Tibial nerve (tissue), 4 donors: ENCODE data around the gene DISC1. TPM values are rescaled to one million over a fixed set of nuclear protein-coding genes. Genes with fewer than 3 reads are reported as not detected.

Experiments
- DNase-seq, 2 donors: peaks; one replicate each; pipeline ENCODE4 v3.0.0-alpha.2; 2019; ENCODE audit warnings: low spot score in 2 of 2
- H3K27ac ChIP-seq, 4 donors: fragments of 200-600 bp; sonication (generic) in 3 of 4; one replicate each; pipeline ENCODE4 v1.5.1; 2017 to 2019; ENCODE audit warnings: mild to moderate bottlenecking in 1 of 4
- H3K27me3 ChIP-seq, 2 donors: fragments of 200-600 bp; sonication (generic) in 1 of 2; one replicate each; pipeline versions ENCODE4 v1.5.1 to v1.6.0; 2017 to 2019
- H3K36me3 ChIP-seq, 3 donors: fragments of 200-600 bp; sonication (generic); one replicate each; pipeline ENCODE4 v1.5.1; 2018 to 2019
- H3K4me1 ChIP-seq, 4 donors: fragments of 200-600 bp; sonication (generic) in 3 of 4; one replicate each; pipeline ENCODE4 v1.5.1; 2017 to 2019
- H3K4me3 ChIP-seq, 4 donors: fragments of 200-600 bp; sonication (generic) in 3 of 4; one replicate each; pipeline ENCODE4 v1.5.1; 2017 to 2019; ENCODE audit warnings: mild to moderate bottlenecking in 1 of 4, moderate library complexity in 1 of 4
- H3K9me3 ChIP-seq, 4 donors: fragments of 200-600 bp; sonication (generic) in 3 of 4; one replicate each; pipeline ENCODE4 v1.5.1; 2017 to 2019
- CTCF ChIP-seq, 5 experiments: fragments of 200-600 bp in 3 of 5; fragments of 450-650 bp in 2 of 5; sonication (generic) in 3 of 5; IDR thresholded peaks; one replicate each; pipeline ENCODE4 v1.5.1; 2016 to 2019; ENCODE audit warnings: antibody characterized with exemption in 5 of 5, mild to moderate bottlenecking in 3 of 5, moderate library complexity in 2 of 5
- EP300 ChIP-seq, 2 donors: sonication (generic); formaldehyde crosslinking; IDR thresholded peaks; one replicate each; pipeline ENCODE4 v1.6.1; 2017; ENCODE audit warnings: antibody characterized with exemption in 2 of 2, mild to moderate bottlenecking in 1 of 2
- POLR2A ChIP-seq, 2 donors: fragments of 450-650 bp; IDR thresholded peaks; one replicate each; pipeline ENCODE4 v1.6.1; 2017; ENCODE audit warnings: antibody characterized with exemption in 2 of 2, mild to moderate bottlenecking in 2 of 2, moderate library complexity in 2 of 2
- WGBS, 2 donors: methylation state at CpG; one replicate each; pipeline ENCODE4 v1.1.5; 2018; 5-methylcytosine and 5-hydroxymethylcytosine counted together
- total RNA-seq, 4 donors: library from RNA; depleted of rRNA; stranded (reverse); fragments of >200 nt; gene quantifications; one replicate each; pipeline ENCODE4 v1.1.0, GENCODE V29; 2016

The DISC1 gene
- total RNA-seq, 4 donors from 2014 or later: 29.9 to 39.0 (median 32.7) TPM

GRCh38 chr1:231931146-231931545 lies 304.6 kb downstream of the DISC1 start:
- no peaks in the 10 kb centered on the region for H3K36me3 ChIP-seq
- TF ChIP-seq POLR2A (IDR thresholded peaks at IDR 0.05) (no peak), EP300 (IDR thresholded peaks at IDR 0.05) (no peak), CTCF (IDR thresholded peaks at IDR 0.05) (no peak)
- H3K4me3 ChIP-seq: no peak overlapping the region
- H3K27ac ChIP-seq: no peak overlapping the region
- no peaks in the 10 kb centered on the region for H3K27me3 ChIP-seq
- H3K4me1 ChIP-seq: peaks cover 0 to 53% (median 10%) of the 10 kb centered on the region in 4 donors
- WGBS, 2 donors: 94 to 95% methylated on average over 4 of the region's 4 CpGs
- DNase-seq: no peak
- H3K9me3 ChIP-seq: peaks cover 0 to 6% (median 0%) of the 10 kb centered on the region in 4 donors

- Histone ChIP-seq H3K27me3 (no peaks in the 10 kb centered on the region), H3K27ac (no peak overlapping the region), H3K36me3 (no peaks in the 10 kb centered on the region), H3K4me1 (peaks cover 0 to 54% (median 10%) of the 10 kb centered on the region in 4 donors), H3K4me3 (no peak overlapping the region), H3K9me3 (peaks cover 0 to 6% (median 0%) of the 10 kb centered on the region in 4 donors)
- no peak for DNase-seq
- TF ChIP-seq EP300 (IDR thresholded peaks at IDR 0.05) (no peak), CTCF (IDR thresholded peaks at IDR 0.05) (peak in 3 of 5 experiments; percentile 21 to 43 (median 35))
- 89% methylated on average over 4 of the region's 4 CpGs for WGBS, 2 donors
Observed at GRCh38 chr1:231931846-231932454, 305.4 kb downstream of the DISC1 start.

- peaks cover 0 to 6% (median 0%) of the 10 kb centered on the region in 4 donors for H3K9me3 ChIP-seq
- DNase-seq: no peak
- no peaks in the 10 kb centered on the region for H3K27me3 ChIP-seq
- no peak overlapping the region for H3K4me3 ChIP-seq
- peaks cover 0 to 60% (median 10%) of the 10 kb centered on the region in 4 donors for H3K4me1 ChIP-seq
- no peaks in the 10 kb centered on the region for H3K36me3 ChIP-seq
- TF ChIP-seq EP300 (IDR thresholded peaks at IDR 0.05): no peak
- TF ChIP-seq CTCF (IDR thresholded peaks at IDR 0.05): no peak
- 78 to 81% methylated on average over 14 to 15 of the region's 15 CpGs for WGBS, 2 donors
- peak overlapping the region in 2 of 4 donors; percentile 32 to 70 for H3K27ac ChIP-seq
Observed at GRCh38 chr1:231933711-231934626, 307.4 kb downstream of the DISC1 start.

- 31 to 32% methylated on average over 4 to 5 of the region's 5 CpGs for WGBS, 2 donors
- no peaks in the 10 kb centered on the region for H3K27me3 ChIP-seq
- H3K4me3 ChIP-seq: no peak overlapping the region
- DNase-seq: no peak
- TF ChIP-seq EP300 (IDR thresholded peaks at IDR 0.05): no peak
- H3K4me1 ChIP-seq: peaks cover 0 to 51% (median 10%) of the 10 kb centered on the region in 4 donors
- H3K36me3 ChIP-seq: no peaks in the 10 kb centered on the region
- H3K9me3 ChIP-seq: peaks cover 0 to 6% (median 0%) of the 10 kb centered on the region in 4 donors
- peak overlapping the region in 2 of 4 donors; percentile 47 to 70 for H3K27ac ChIP-seq
Observed at GRCh38 chr1:231934797-231935196, 308.2 kb downstream of the DISC1 start.

GRCh38 chr1:231935856-231936255 lies 309.3 kb downstream of the DISC1 start:
- Histone ChIP-seq H3K27ac (no peak overlapping the region), H3K27me3 (no peaks in the 10 kb centered on the region), H3K36me3 (no peaks in the 10 kb centered on the region), H3K9me3 (peaks cover 0 to 6% (median 0%) of the 10 kb centered on the region in 4 donors), H3K4me1 (peaks cover 0 to 41% (median 8%) of the 10 kb centered on the region in 4 donors), H3K4me3 (no peak overlapping the region)
- TF ChIP-seq EP300 (IDR thresholded peaks at IDR 0.05) (no peak), POLR2A (IDR thresholded peaks at IDR 0.05) (no peak), CTCF (IDR thresholded peaks at IDR 0.05) (no peak)
- WGBS, 2 donors: 78 to 82% methylated on average over 7 of the region's 7 CpGs
- no peak for DNase-seq
